CD14-positive monocyte (primary cell): Measurements from ENCODE around the gene HDAC4. TPM values are rescaled to one million over a fixed set of nuclear protein-coding genes. Genes with fewer than 3 reads are reported as not detected.

Experiments used
- DNase-seq, 3 donors: peaks; one replicate each; pipeline ENCODE4 v3.0.0-alpha.2; 2011 to 2022
- H2AFZ ChIP-seq: 2 replicates; pipeline ENCODE4 v1.6.0; 2012; ENCODE audit warnings: mild to moderate bottlenecking, low read depth, low read length, inconsistent platforms; ENCODE audit not compliant: insufficient read depth, poor library complexity, severe bottlenecking
- H3K27ac ChIP-seq, 2 donors: 1 replicate in 1 of 2; 2 replicates in 1 of 2; pipeline ENCODE4 v1.5.1; 2012 to 2013; ENCODE audit warnings: low read length in 2 of 2, control low read depth in 1 of 2, inconsistent platforms in 1 of 2, low read depth in 1 of 2, mild to moderate bottlenecking in 1 of 2
- H3K27me3 ChIP-seq, 2 donors: one replicate each; pipeline versions ENCODE4 v1.6.0 to v1.6.1; 2011 to 2013; ENCODE audit warnings: low read length in 2 of 2; ENCODE audit not compliant: control insufficient read depth in 2 of 2, insufficient read depth in 2 of 2
- H3K36me3 ChIP-seq, 2 donors: replicated peaks in 1 of 2; 1 replicate in 1 of 2; 2 replicates in 1 of 2; pipeline versions ENCODE4 v1.5.1 to v1.6.1; 2012 to 2013; ENCODE audit warnings: low read length in 2 of 2, control low read depth in 1 of 2, inconsistent platforms in 1 of 2, mild to moderate bottlenecking in 1 of 2; ENCODE audit not compliant: insufficient read depth in 2 of 2, control insufficient read depth in 1 of 2
- H3K4me1 ChIP-seq, 2 donors: 1 replicate in 1 of 2; 2 replicates in 1 of 2; pipeline versions ENCODE4 v1.5.1 to v1.6.1; 2012 to 2013; ENCODE audit warnings: low read length in 2 of 2, control low read depth in 1 of 2, inconsistent platforms in 1 of 2, mild to moderate bottlenecking in 1 of 2, moderate library complexity in 1 of 2; ENCODE audit not compliant: insufficient read depth in 2 of 2, control insufficient read depth in 1 of 2
- H3K4me2 ChIP-seq: replicated peaks from 2 replicates; pipeline ENCODE3; 2012; ENCODE audit warnings: low read length, moderate library complexity, mild to moderate bottlenecking; ENCODE audit not compliant: poor library complexity, severe bottlenecking; ENCODE audit errors: extremely low read depth
- H3K4me3 ChIP-seq, 3 experiments: fragments of 200-600 bp in 1 of 3; sonication (generic) in 1 of 3; replicated peaks in 1 of 3; 1 replicate in 2 of 3; 2 replicates in 1 of 3; pipeline ENCODE4 v1.5.1; 2011 to 2013; ENCODE audit warnings: low read length in 3 of 3, mild to moderate bottlenecking in 3 of 3, control low read depth in 2 of 3, low read depth in 2 of 3, inconsistent platforms in 1 of 3, moderate library complexity in 1 of 3
- H3K79me2 ChIP-seq: 2 replicates; pipeline ENCODE4 v1.6.0; 2012; ENCODE audit warnings: mild to moderate bottlenecking, control low read depth, inconsistent platforms, low read length, moderate library complexity; ENCODE audit not compliant: insufficient read depth
- H3K9ac ChIP-seq: 2 replicates; pipeline ENCODE4 v1.6.0; 2017; ENCODE audit warnings: low read length, mild to moderate bottlenecking; ENCODE audit not compliant: insufficient read depth, poor library complexity, severe bottlenecking
- H3K9me3 ChIP-seq, 2 donors: replicated peaks in 1 of 2; 1 replicate in 1 of 2; 2 replicates in 1 of 2; pipeline versions ENCODE4 v1.5.1 to v1.6.1; 2012 to 2013; ENCODE audit warnings: low read length in 2 of 2, control low read depth in 1 of 2; ENCODE audit not compliant: control insufficient read depth in 1 of 2, insufficient read depth in 1 of 2
- H4K20me1 ChIP-seq: 2 replicates; pipeline ENCODE4 v1.6.0; 2012; ENCODE audit warnings: mild to moderate bottlenecking, low read length, control low read depth, moderate library complexity; ENCODE audit not compliant: insufficient read depth
- H3K27ac Mint-ChIP-seq, 7 donors: one replicate each; pipeline ENCODE4 v1.8.0; 2020; ENCODE audit warnings: mild to moderate bottlenecking in 7 of 7, mixed read lengths in 7 of 7, moderate library complexity in 6 of 7, inconsistent platforms in 2 of 7
- H3K27me3 Mint-ChIP-seq, 3 donors: one replicate each; pipeline ENCODE4 v1.8.0; 2021 to 2022; ENCODE audit warnings: low read depth in 3 of 3, mild to moderate bottlenecking in 3 of 3, mixed read lengths in 3 of 3, moderate library complexity in 3 of 3, inconsistent platforms in 1 of 3
- H3K36me3 Mint-ChIP-seq, 2 donors: one replicate each; pipeline ENCODE4 v1.8.0; 2020; ENCODE audit warnings: mixed read lengths in 2 of 2, inconsistent platforms in 1 of 2, mild to moderate bottlenecking in 1 of 2
- H3K4me1 Mint-ChIP-seq: one replicate; pipeline ENCODE4 v1.8.0; 2020; ENCODE audit warnings: mild to moderate bottlenecking, mixed read lengths
- H3K4me3 Mint-ChIP-seq, 2 donors: one replicate each; pipeline ENCODE4 v1.8.0; 2020; ENCODE audit warnings: mild to moderate bottlenecking in 2 of 2, mixed read lengths in 2 of 2, moderate library complexity in 1 of 2
- H3K9me3 Mint-ChIP-seq, 7 donors: one replicate each; pipeline ENCODE4 v1.8.0; 2020 to 2022; ENCODE audit warnings: mixed read lengths in 7 of 7, mild to moderate bottlenecking in 6 of 7, moderate library complexity in 6 of 7, inconsistent platforms in 2 of 7
- WGBS: methylation state at CpG from one replicate; pipeline ENCODE4 v1.1.5; 2013; ENCODE audit warnings: missing lambda C conversion rate; ENCODE audit not compliant: insufficient coverage; 5-methylcytosine and 5-hydroxymethylcytosine counted together
- intact Hi-C, 2 donors: fragments of 100-400 bp; cut with micrococcal nuclease; formaldehyde crosslinking; loops; one replicate each; pipeline versions ENCODE4 v1.15.0 to v1.15.1; 2023
- polyA plus RNA-seq, 3 donors: library from polyadenylated mRNA; depleted of rRNA in 1 of 3; unstranded in 2 of 3; stranded (reverse) in 1 of 3; fragments of 300-500 nt in 2 of 3; fragments of >200 nt in 1 of 3; fragmentation: Illumina TruSeq in 2 of 3; gene quantifications; 1 replicate in 2 of 3; 2 replicates in 1 of 3; pipeline ENCODE4 v1.2.3, GENCODE V29; 2012 to 2021
- TF ChIP-seq, protein P1 (sequence below): fragments of 200-600 bp; IDR thresholded peaks from one replicate; pipeline ENCODE4 v1.8.0; 2022; ENCODE audit warnings: antibody characterized with exemption, mild to moderate bottlenecking

Gene HDAC4
- polyA plus RNA-seq, 3 donors, result 3.3 to 23.0 (median 4.5) TPM

DNA sequence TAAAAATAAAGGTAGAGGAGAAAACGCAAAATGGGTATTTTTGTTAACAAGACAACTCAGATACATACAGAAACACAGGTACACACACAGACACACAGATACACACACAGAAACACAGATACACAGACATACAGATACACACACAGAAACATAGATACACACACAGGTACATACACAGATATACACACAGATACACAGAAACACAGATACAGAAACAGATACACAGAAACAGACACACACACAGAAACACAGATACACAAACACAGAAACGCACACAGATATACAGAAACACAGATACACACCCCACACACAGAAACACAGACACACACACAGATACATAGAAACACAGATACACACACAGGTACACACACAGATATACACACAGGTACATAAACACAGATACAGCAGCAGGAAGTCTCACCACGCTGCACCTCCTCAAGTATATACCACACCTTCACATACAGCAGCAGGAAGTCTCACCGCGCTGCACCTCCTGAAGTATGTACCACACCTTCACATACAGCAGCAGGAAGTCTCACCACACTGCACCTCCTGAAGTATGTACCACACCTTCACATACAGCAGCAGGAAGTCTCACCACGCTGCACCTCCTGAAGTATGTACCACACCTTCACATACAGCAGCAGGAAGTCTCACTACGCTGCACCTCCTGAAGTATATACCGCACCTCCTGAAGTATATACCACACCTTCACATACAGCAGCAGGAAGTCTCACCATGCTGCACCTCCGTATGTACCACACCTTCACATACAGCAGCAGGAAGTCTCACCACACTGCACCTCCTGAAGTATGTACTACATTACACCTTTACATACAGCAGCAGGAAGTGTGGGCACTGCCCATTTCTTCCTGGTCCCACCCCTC, 250.5 kb downstream of the HDAC4 start:
- peaks cover 73% of the 10 kb centered on the region for H4K20me1 ChIP-seq
- no peak overlapping the region for H3K9ac ChIP-seq
- H3K27ac ChIP-seq, result peak overlapping the region in 1 of 2 donors; percentile 62
- H2AFZ ChIP-seq, result no peak overlapping the region
- no peak overlapping the region for H3K4me2 ChIP-seq
- whole genome bisulfite sequencing, result 88% methylated on average over 5 of the region's 9 CpGs
- Mint-ChIP-seq H3K27ac (peak overlapping the region in 3 of 7 donors; percentile 16 to 54 (median 39)), H3K27me3 (peaks cover 0 to 1% (median 0%) of the 10 kb centered on the region in 3 donors), H3K36me3 (peaks cover 80 to 99% of the 10 kb centered on the region in 2 donors), H3K4me3 (no peak overlapping the region), H3K9me3 (no peaks in the 10 kb centered on the region), H3K4me1 (no peaks in the 10 kb centered on the region)
- no peaks in the 10 kb centered on the region for H3K4me1 ChIP-seq
- H3K79me2 ChIP-seq, result peaks cover 26% of the 10 kb centered on the region
- intact Hi-C loops, result no loop called here
- no peak overlapping the region for H3K4me3 ChIP-seq
- no peaks in the 10 kb centered on the region for H3K27me3 ChIP-seq
- TF ChIP-seq, protein P1, sequence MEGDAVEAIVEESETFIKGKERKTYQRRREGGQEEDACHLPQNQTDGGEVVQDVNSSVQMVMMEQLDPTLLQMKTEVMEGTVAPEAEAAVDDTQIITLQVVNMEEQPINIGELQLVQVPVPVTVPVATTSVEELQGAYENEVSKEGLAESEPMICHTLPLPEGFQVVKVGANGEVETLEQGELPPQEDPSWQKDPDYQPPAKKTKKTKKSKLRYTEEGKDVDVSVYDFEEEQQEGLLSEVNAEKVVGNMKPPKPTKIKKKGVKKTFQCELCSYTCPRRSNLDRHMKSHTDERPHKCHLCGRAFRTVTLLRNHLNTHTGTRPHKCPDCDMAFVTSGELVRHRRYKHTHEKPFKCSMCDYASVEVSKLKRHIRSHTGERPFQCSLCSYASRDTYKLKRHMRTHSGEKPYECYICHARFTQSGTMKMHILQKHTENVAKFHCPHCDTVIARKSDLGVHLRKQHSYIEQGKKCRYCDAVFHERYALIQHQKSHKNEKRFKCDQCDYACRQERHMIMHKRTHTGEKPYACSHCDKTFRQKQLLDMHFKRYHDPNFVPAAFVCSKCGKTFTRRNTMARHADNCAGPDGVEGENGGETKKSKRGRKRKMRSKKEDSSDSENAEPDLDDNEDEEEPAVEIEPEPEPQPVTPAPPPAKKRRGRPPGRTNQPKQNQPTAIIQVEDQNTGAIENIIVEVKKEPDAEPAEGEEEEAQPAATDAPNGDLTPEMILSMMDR, result no peak
- H3K9me3 ChIP-seq, result no peaks in the 10 kb centered on the region
- peaks cover 95 to 99% of the 10 kb centered on the region in 2 donors for H3K36me3 ChIP-seq
- DNase-seq, result no peak

DNA sequence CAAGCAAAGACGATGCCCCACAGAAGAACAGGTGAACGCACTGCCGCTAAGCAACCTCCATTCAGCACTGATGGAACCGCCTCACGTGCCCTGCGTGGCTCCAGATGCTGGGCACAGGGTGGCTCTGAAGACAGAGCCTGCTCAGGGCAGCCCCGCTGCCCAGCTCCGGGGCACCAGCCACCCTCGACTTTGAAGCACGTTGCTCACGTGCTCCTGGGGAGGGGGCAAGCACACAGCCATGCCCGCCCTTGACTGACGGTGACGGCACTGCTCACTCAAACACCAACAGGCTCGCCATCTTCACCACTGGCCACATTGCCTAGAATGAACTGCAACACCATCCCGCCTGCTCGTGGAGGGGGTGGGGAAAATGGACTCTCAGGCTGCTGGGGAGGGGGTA, 251.3 kb downstream of the HDAC4 start:
- no peaks in the 10 kb centered on the region for H3K9me3 ChIP-seq
- H3K27ac ChIP-seq, result no peak overlapping the region
- no peak overlapping the region for H3K4me3 ChIP-seq
- 96% methylated on average over 11 of the region's 17 CpGs for WGBS
- Mint-ChIP-seq H3K36me3 (peaks cover 81 to 99% of the 10 kb centered on the region in 2 donors), H3K27ac (peak overlapping the region in 1 of 7 donors; percentile 75), H3K4me3 (no peak overlapping the region), H3K9me3 (no peaks in the 10 kb centered on the region), H3K4me1 (no peaks in the 10 kb centered on the region), H3K27me3 (peaks cover 0 to 1% (median 0%) of the 10 kb centered on the region in 3 donors)
- H2AFZ ChIP-seq, result no peak overlapping the region
- TF ChIP-seq, protein P1, result no peak
- peaks cover 28% of the 10 kb centered on the region for H3K79me2 ChIP-seq
- no peak overlapping the region for H3K4me2 ChIP-seq
- H4K20me1 ChIP-seq, result peaks cover 70% of the 10 kb centered on the region
- peaks cover 95 to 99% of the 10 kb centered on the region in 2 donors for H3K36me3 ChIP-seq
- DNase-seq, result no peak
- H3K4me1 ChIP-seq, result no peaks in the 10 kb centered on the region
- intact Hi-C loops, result no loop called here
- H3K9ac ChIP-seq, result no peak overlapping the region
- H3K27me3 ChIP-seq, result no peaks in the 10 kb centered on the region
